Activated naive CD8-positive, alpha-beta T cell treated with anti-CD3 and anti-CD28 coated beads, Interleukin-2, amount 50 U/mL, for 24 hours (primary cell): ENCODE results near the gene NSUN6.
"Not testable (repeated sequence)": the region's sequence is repeated elsewhere in the genome, so short reads cannot be mapped to it uniquely, and the experiment has no call there.

Experiments used
- ATAC-seq: fragments of 150-1000 bp; cut with Tn5 transposase; one replicate; pipeline ENCODE4 v1.10.0; 2021
- DNase-seq: peaks from one replicate; pipeline ENCODE4 v3.0.0; 2021
- H3K27ac Mint-ChIP-seq: one replicate; pipeline ENCODE4 v1.8.0; 2021; ENCODE audit warnings: mild to moderate bottlenecking, mixed read lengths
- H3K27me3 Mint-ChIP-seq: one replicate; pipeline ENCODE4 v1.8.0; 2021; ENCODE audit warnings: mixed read lengths
- H3K36me3 Mint-ChIP-seq: one replicate; pipeline ENCODE4 v1.8.0; 2021; ENCODE audit warnings: low read depth, mixed read lengths
- H3K4me1 Mint-ChIP-seq: one replicate; pipeline ENCODE4 v1.8.0; 2021; ENCODE audit warnings: mixed read lengths
- H3K4me3 Mint-ChIP-seq: one replicate; pipeline ENCODE4 v1.8.0; 2021; ENCODE audit warnings: mild to moderate bottlenecking, moderate library complexity, mixed read lengths
- H3K9me3 Mint-ChIP-seq: one replicate; pipeline ENCODE4 v1.8.0; 2021; ENCODE audit warnings: mixed read lengths

The NSUN6 gene

GRCh38 chr10:18607503-18608378 is 43.6 kb downstream of the NSUN6 start:
- no peaks in the 10 kb centered on the region for H3K27me3 Mint-ChIP-seq
- H3K27ac Mint-ChIP-seq = no peak overlapping the region
- peaks cover 31% of the 10 kb centered on the region for H3K36me3 Mint-ChIP-seq
- H3K9me3 Mint-ChIP-seq = no peaks in the 10 kb centered on the region
- DNase-seq (no peak), ATAC-seq (peak; percentile 71)
- no peak overlapping the region for H3K4me3 Mint-ChIP-seq
- peaks cover 11% of the 10 kb centered on the region for H3K4me1 Mint-ChIP-seq

- Mint-ChIP-seq H3K9me3 (no peaks in the 10 kb centered on the region), H3K36me3 (peaks cover 21% of the 10 kb centered on the region), H3K27me3 (no peaks in the 10 kb centered on the region), H3K27ac (no peak overlapping the region), H3K4me3 (no peak overlapping the region), H3K4me1 (peaks cover 11% of the 10 kb centered on the region)
- DNase-seq (no peak), ATAC-seq (no peak)
These were observed 45.2 kb downstream of the NSUN6 start for GRCh38 chr10:18606051-18606695.

GRCh38 chr10:18601321-18601720 is 50.1 kb downstream of the NSUN6 start:
- no peak for ATAC-seq
- no peak overlapping the region for H3K27ac Mint-ChIP-seq
- H3K36me3 Mint-ChIP-seq = peaks cover 21% of the 10 kb centered on the region
- no peaks in the 10 kb centered on the region for H3K9me3 Mint-ChIP-seq
- H3K4me3 Mint-ChIP-seq = no peak overlapping the region
- H3K4me1 Mint-ChIP-seq = no peaks in the 10 kb centered on the region
- DNase-seq = no peak
- H3K27me3 Mint-ChIP-seq = no peaks in the 10 kb centered on the region

- H3K27me3 Mint-ChIP-seq = no peaks in the 10 kb centered on the region
- no peaks in the 10 kb centered on the region for H3K9me3 Mint-ChIP-seq
- peaks cover 30% of the 10 kb centered on the region for H3K36me3 Mint-ChIP-seq
- ATAC-seq = no peak
- no peak overlapping the region for H3K27ac Mint-ChIP-seq
- H3K4me3 Mint-ChIP-seq = no peak overlapping the region
- no peaks in the 10 kb centered on the region for H3K4me1 Mint-ChIP-seq
- DNase-seq = no peak
These were observed 52.0 kb downstream of the NSUN6 start for GRCh38 chr10:18599392-18599791.

GRCh38 chr10:18594574-18595156 is 56.7 kb downstream of the NSUN6 start:
- Mint-ChIP-seq H3K36me3 (peaks cover 60% of the 10 kb centered on the region), H3K9me3 (peaks cover 14% of the 10 kb centered on the region), H3K4me3 (no peak overlapping the region), H3K4me1 (no peaks in the 10 kb centered on the region), H3K27me3 (no peaks in the 10 kb centered on the region), H3K27ac (no peak overlapping the region)
- no peak for ATAC-seq
- DNase-seq = no peak

GRCh38 chr10:18591141-18591540 is 60.2 kb downstream of the NSUN6 start:
- peaks cover 14% of the 10 kb centered on the region for H3K9me3 Mint-ChIP-seq
- not testable (repeated sequence) for H3K4me1 Mint-ChIP-seq, DNase-seq, H3K27me3 Mint-ChIP-seq, H3K27ac Mint-ChIP-seq, ATAC-seq, H3K4me3 Mint-ChIP-seq
- H3K36me3 Mint-ChIP-seq = peaks cover 64% of the 10 kb centered on the region

GRCh38 chr10:18586637-18587036 is 64.8 kb downstream of the NSUN6 start:
- H3K4me3 Mint-ChIP-seq, ATAC-seq, DNase-seq, H3K27ac Mint-ChIP-seq, H3K27me3 Mint-ChIP-seq: not testable (repeated sequence)
- Mint-ChIP-seq H3K9me3 (peaks cover 14% of the 10 kb centered on the region), H3K36me3 (peaks cover 65% of the 10 kb centered on the region), H3K4me1 (peaks cover 14% of the 10 kb centered on the region)

- H3K36me3 Mint-ChIP-seq = peaks cover 72% of the 10 kb centered on the region
- no peak overlapping the region for H3K4me3 Mint-ChIP-seq
- DNase-seq (no peak), ATAC-seq (no peak)
- H3K27ac Mint-ChIP-seq = no peak overlapping the region
- H3K4me1 Mint-ChIP-seq = peaks cover 14% of the 10 kb centered on the region
- peaks cover 4% of the 10 kb centered on the region for H3K9me3 Mint-ChIP-seq
- no peaks in the 10 kb centered on the region for H3K27me3 Mint-ChIP-seq
These were observed 67.7 kb downstream of the NSUN6 start for GRCh38 chr10:18583575-18584270.

- Mint-ChIP-seq H3K9me3 (peaks cover 9% of the 10 kb centered on the region), H3K27me3 (no peaks in the 10 kb centered on the region), H3K4me3 (no peak overlapping the region), H3K36me3 (peaks cover 79% of the 10 kb centered on the region), H3K27ac (no peak overlapping the region), H3K4me1 (peaks cover 14% of the 10 kb centered on the region)
- DNase-seq = no peak
- ATAC-seq = no peak
These were observed 68.6 kb downstream of the NSUN6 start for GRCh38 chr10:18582803-18583202.

GRCh38 chr10:18577823-18578685 is 73.3 kb downstream of the NSUN6 start:
- H3K4me3 Mint-ChIP-seq = no peak overlapping the region

GRCh38 chr10:18576586-18576985 is 74.8 kb downstream of the NSUN6 start:
- Mint-ChIP-seq H3K27ac (no peak overlapping the region), H3K27me3 (no peaks in the 10 kb centered on the region), H3K4me3 (no peak overlapping the region), H3K4me1 (no peaks in the 10 kb centered on the region), H3K9me3 (peaks cover 21% of the 10 kb centered on the region), H3K36me3 (peaks cover 57% of the 10 kb centered on the region)
- ATAC-seq = no peak
- DNase-seq = no peak

More at GRCh38 chr10:18577823-18578685, 73.3 kb downstream of the NSUN6 start:
- peaks cover 7% of the 10 kb centered on the region for H3K4me1 Mint-ChIP-seq
- H3K9me3 Mint-ChIP-seq = peaks cover 21% of the 10 kb centered on the region
- H3K27me3 Mint-ChIP-seq = no peaks in the 10 kb centered on the region
- peaks cover 69% of the 10 kb centered on the region for H3K36me3 Mint-ChIP-seq
- no peak for DNase-seq
- no peak for ATAC-seq
- H3K27ac Mint-ChIP-seq = no peak overlapping the region

GRCh38 chr10:18572959-18573561 is 78.3 kb downstream of the NSUN6 start:
- ATAC-seq (no peak), DNase-seq (no peak)
- Mint-ChIP-seq H3K4me1 (no peaks in the 10 kb centered on the region), H3K9me3 (peaks cover 12% of the 10 kb centered on the region), H3K36me3 (peaks cover 24% of the 10 kb centered on the region), H3K4me3 (no peak overlapping the region), H3K27ac (no peak overlapping the region), H3K27me3 (no peaks in the 10 kb centered on the region)

GRCh38 chr10:18571780-18572179 is 79.6 kb downstream of the NSUN6 start:
- no peak for DNase-seq
- H3K27me3 Mint-ChIP-seq = no peaks in the 10 kb centered on the region

More at GRCh38 chr10:18571780-18572179, 79.6 kb downstream of the NSUN6 start:
- H3K4me1 Mint-ChIP-seq = no peaks in the 10 kb centered on the region
- no peak overlapping the region for H3K4me3 Mint-ChIP-seq
- no peak overlapping the region for H3K27ac Mint-ChIP-seq
- ATAC-seq = no peak
- peaks cover 13% of the 10 kb centered on the region for H3K36me3 Mint-ChIP-seq
- H3K9me3 Mint-ChIP-seq = peaks cover 2% of the 10 kb centered on the region
